Measurements from ENCODE around the gene FAM209B.

Gene FAM209B

DNA sequence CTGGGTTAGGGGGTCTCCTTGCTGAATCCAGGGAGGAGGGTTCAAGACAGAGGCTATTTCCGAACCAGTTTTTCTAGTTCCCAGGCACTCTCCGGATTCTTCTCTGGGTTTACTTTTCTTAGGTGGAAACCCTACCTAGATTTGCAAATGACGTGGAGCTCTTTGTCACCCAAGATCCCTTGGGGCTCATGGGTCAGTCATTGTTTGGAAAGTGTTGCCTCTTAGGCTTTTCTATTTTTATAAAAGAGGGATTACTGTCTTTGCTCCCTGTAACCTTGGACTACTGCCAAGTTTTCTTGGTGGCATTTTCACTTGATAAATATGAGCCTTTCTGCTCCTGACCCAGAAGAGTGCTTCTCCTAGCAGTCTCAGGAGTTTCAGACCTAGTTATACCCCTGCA is 33.6 kb downstream of the FAM209B start:
- H3K4me3 ChIP-seq (ENCODE audit: insufficient read depth, low read length, poor library complexity, severe bottlenecking) = no peak overlapping the region
- no peaks in the 10 kb centered on the region for H3K9me3 ChIP-seq (ENCODE audit: insufficient read depth, low read length)
- TF ChIP-seq, protein P1, sequence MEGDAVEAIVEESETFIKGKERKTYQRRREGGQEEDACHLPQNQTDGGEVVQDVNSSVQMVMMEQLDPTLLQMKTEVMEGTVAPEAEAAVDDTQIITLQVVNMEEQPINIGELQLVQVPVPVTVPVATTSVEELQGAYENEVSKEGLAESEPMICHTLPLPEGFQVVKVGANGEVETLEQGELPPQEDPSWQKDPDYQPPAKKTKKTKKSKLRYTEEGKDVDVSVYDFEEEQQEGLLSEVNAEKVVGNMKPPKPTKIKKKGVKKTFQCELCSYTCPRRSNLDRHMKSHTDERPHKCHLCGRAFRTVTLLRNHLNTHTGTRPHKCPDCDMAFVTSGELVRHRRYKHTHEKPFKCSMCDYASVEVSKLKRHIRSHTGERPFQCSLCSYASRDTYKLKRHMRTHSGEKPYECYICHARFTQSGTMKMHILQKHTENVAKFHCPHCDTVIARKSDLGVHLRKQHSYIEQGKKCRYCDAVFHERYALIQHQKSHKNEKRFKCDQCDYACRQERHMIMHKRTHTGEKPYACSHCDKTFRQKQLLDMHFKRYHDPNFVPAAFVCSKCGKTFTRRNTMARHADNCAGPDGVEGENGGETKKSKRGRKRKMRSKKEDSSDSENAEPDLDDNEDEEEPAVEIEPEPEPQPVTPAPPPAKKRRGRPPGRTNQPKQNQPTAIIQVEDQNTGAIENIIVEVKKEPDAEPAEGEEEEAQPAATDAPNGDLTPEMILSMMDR (IDR thresholded peaks at IDR 0.05; ENCODE audit: insufficient read depth, low read length, poor library complexity, severe bottlenecking) = no peak
- TF ChIP-seq EZH2phosphoT487 (conservative IDR thresholded peaks at IDR 0.05; ENCODE audit: low read length) = no peak
- no peak overlapping the region for H3K4me2 ChIP-seq (ENCODE audit: low read depth, low read length, poor library complexity, severe bottlenecking)
- no peak overlapping the region for H3K27ac ChIP-seq (ENCODE audit: low read depth, low read length)
- no peak overlapping the region for H2AFZ ChIP-seq (ENCODE audit: low read depth, low read length, severe bottlenecking)
- H3K9ac ChIP-seq (ENCODE audit: low read length) = no peak overlapping the region
- no peaks in the 10 kb centered on the region for H3K27me3 ChIP-seq (ENCODE audit: low read length)
- H3K79me2 ChIP-seq (ENCODE audit: insufficient read depth, low read length) = no peaks in the 10 kb centered on the region
- H4K20me1 ChIP-seq (ENCODE audit: low read depth, low read length) = no peaks in the 10 kb centered on the region
- H3K9me2 ChIP-seq (replicated peaks; ENCODE audit: insufficient read depth, low read length) = no peaks in the 10 kb centered on the region
- H3F3A ChIP-seq (ENCODE audit: insufficient read depth) = no peaks in the 10 kb centered on the region
- H3K36me3 ChIP-seq (ENCODE audit: low read length) = no peaks in the 10 kb centered on the region

DNA sequence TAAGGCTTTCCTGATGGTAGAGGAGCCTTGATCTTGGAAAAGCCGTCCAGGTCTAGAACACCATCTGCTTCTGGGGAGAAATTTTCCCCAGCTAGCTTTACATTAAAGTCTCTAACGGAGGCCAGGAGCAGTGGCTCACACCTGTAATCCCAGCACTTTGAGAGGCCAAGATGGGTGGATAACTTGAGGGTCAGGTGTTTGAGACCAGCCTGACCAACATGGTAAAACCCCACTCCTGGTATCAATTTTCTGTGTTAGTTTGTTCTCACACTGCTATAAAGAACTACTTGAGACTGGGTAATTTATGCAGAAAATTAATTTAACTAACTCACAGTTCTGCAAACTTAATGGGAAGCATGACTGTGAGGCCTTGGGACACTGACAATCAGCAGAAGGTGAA is 37.8 kb downstream of the FAM209B start:
- no peaks in the 10 kb centered on the region for H3K9me2 ChIP-seq (replicated peaks; ENCODE audit: insufficient read depth, low read length)
- no peaks in the 10 kb centered on the region for H3K9me3 ChIP-seq (ENCODE audit: insufficient read depth, low read length)
- H3F3A ChIP-seq (ENCODE audit: insufficient read depth) = no peaks in the 10 kb centered on the region
- H2AFZ ChIP-seq (ENCODE audit: low read depth, low read length, severe bottlenecking) = no peak overlapping the region
- H3K36me3 ChIP-seq (ENCODE audit: low read length) = no peaks in the 10 kb centered on the region
- no peaks in the 10 kb centered on the region for H4K20me1 ChIP-seq (ENCODE audit: low read depth, low read length)
- H3K4me3 ChIP-seq (ENCODE audit: insufficient read depth, low read length, poor library complexity, severe bottlenecking) = no peak overlapping the region
- no peaks in the 10 kb centered on the region for H3K79me2 ChIP-seq (ENCODE audit: insufficient read depth, low read length)
- H3K27me3 ChIP-seq (ENCODE audit: low read length) = no peaks in the 10 kb centered on the region
- no peak overlapping the region for H3K4me2 ChIP-seq (ENCODE audit: low read depth, low read length, poor library complexity, severe bottlenecking)
- H3K27ac ChIP-seq (ENCODE audit: low read depth, low read length) = no peak overlapping the region
- TF ChIP-seq, protein P1 (IDR thresholded peaks at IDR 0.05; ENCODE audit: insufficient read depth, low read length, poor library complexity, severe bottlenecking) = no peak
- no peak for TF ChIP-seq EZH2phosphoT487 (conservative IDR thresholded peaks at IDR 0.05; ENCODE audit: low read length)
- no peak overlapping the region for H3K9ac ChIP-seq (ENCODE audit: low read length)

- no peaks in the 10 kb centered on the region for H4K20me1 ChIP-seq (ENCODE audit: low read depth, low read length)
- no peaks in the 10 kb centered on the region for H3K79me2 ChIP-seq (ENCODE audit: insufficient read depth, low read length)
- H3K9me2 ChIP-seq (replicated peaks; ENCODE audit: insufficient read depth, low read length) = no peaks in the 10 kb centered on the region
- H3K9ac ChIP-seq (ENCODE audit: low read length) = no peak overlapping the region
- H3F3A ChIP-seq (ENCODE audit: insufficient read depth) = no peaks in the 10 kb centered on the region
- no peak overlapping the region for H2AFZ ChIP-seq (ENCODE audit: low read depth, low read length, severe bottlenecking)
- no peak overlapping the region for H3K4me2 ChIP-seq (ENCODE audit: low read depth, low read length, poor library complexity, severe bottlenecking)
- H3K4me3 ChIP-seq (ENCODE audit: insufficient read depth, low read length, poor library complexity, severe bottlenecking) = no peak overlapping the region
- H3K36me3 ChIP-seq (ENCODE audit: low read length) = no peaks in the 10 kb centered on the region
- TF ChIP-seq, protein P1 (IDR thresholded peaks at IDR 0.05; ENCODE audit: insufficient read depth, low read length, poor library complexity, severe bottlenecking) = no peak
- TF ChIP-seq EZH2phosphoT487 (conservative IDR thresholded peaks at IDR 0.05; ENCODE audit: low read length) = no peak
- H3K9me3 ChIP-seq (ENCODE audit: insufficient read depth, low read length) = no peaks in the 10 kb centered on the region
- H3K27ac ChIP-seq (ENCODE audit: low read depth, low read length) = no peak overlapping the region
- H3K27me3 ChIP-seq (ENCODE audit: low read length) = no peaks in the 10 kb centered on the region
Observed at GRCh38 chr20:56572172-56572571, 39.1 kb downstream of the FAM209B start.

Measured in SU-DHL-6 (cell line).